ENCODE measurements around the gene ZFAND2A.
"Not testable (repeated sequence)": the region's sequence is repeated elsewhere in the genome, so short reads cannot be mapped to it uniquely, and the experiment has no call there.

ZFAND2A gene

GRCh38 chr7:1144269-1144771 is 15.7 kb downstream of the ZFAND2A start:
- peak; percentile 45 for TF ChIP-seq CTCF (IDR thresholded peaks at IDR 0.05; ENCODE audit: low read depth, low read length)
- TF ChIP-seq POLR2A (IDR thresholded peaks at IDR 0.05; ENCODE audit: extremely low read depth, insufficient read length), result no peak
- DNase-seq (ENCODE audit: low read depth), result peak; percentile 67
- no peak overlapping the region for H3K4me3 ChIP-seq (ENCODE audit: low read depth, low read length)

GRCh38 chr7:1143031-1143430 is 17.0 kb downstream of the ZFAND2A start:
- not testable (repeated sequence) for H3K4me3 ChIP-seq (ENCODE audit: low read depth, low read length); DNase-seq (ENCODE audit: low read depth)

GRCh38 chr7:1142051-1142635 is 17.9 kb downstream of the ZFAND2A start:
- no peak overlapping the region for H3K4me3 ChIP-seq (ENCODE audit: low read depth, low read length)
- DNase-seq (ENCODE audit: low read depth), result no peak
- no peak for TF ChIP-seq POLR2A (IDR thresholded peaks at IDR 0.05; ENCODE audit: extremely low read depth, insufficient read length)
- TF ChIP-seq MAX (IDR thresholded peaks at IDR 0.05; ENCODE audit: low read depth, low read length), result no peak

- H3K4me3 ChIP-seq (ENCODE audit: low read depth, low read length), result no peak overlapping the region
- TF ChIP-seq POLR2A (IDR thresholded peaks at IDR 0.05; ENCODE audit: extremely low read depth, insufficient read length), result no peak
- no peak for TF ChIP-seq CTCF (IDR thresholded peaks at IDR 0.05; ENCODE audit: low read depth, low read length)
- no peak for TF ChIP-seq MYC (IDR thresholded peaks at IDR 0.05; ENCODE audit: low read depth, low read length)
- no peak for TF ChIP-seq MAX (IDR thresholded peaks at IDR 0.05; ENCODE audit: low read depth, low read length)
- DNase-seq (ENCODE audit: low read depth), result peak; percentile 48
Measured at GRCh38 chr7:1141651-1142050, 18.3 kb downstream of the ZFAND2A start.

GRCh38 chr7:1140476-1141104 is 19.4 kb downstream of the ZFAND2A start:
- H3K4me3 ChIP-seq (ENCODE audit: low read depth, low read length), result no peak overlapping the region
- DNase-seq (ENCODE audit: low read depth), result no peak
- TF ChIP-seq MAX (IDR thresholded peaks at IDR 0.05; ENCODE audit: low read depth, low read length) (no peak), CTCF (IDR thresholded peaks at IDR 0.05; ENCODE audit: low read depth, low read length) (no peak), POLR2A (IDR thresholded peaks at IDR 0.05; ENCODE audit: extremely low read depth, insufficient read length) (no peak), MYC (IDR thresholded peaks at IDR 0.05; ENCODE audit: low read depth, low read length) (no peak)

- DNase-seq (ENCODE audit: low read depth), result no peak
- TF ChIP-seq CTCF (IDR thresholded peaks at IDR 0.05; ENCODE audit: low read depth, low read length) (no peak), MYC (IDR thresholded peaks at IDR 0.05; ENCODE audit: low read depth, low read length) (no peak), MAX (IDR thresholded peaks at IDR 0.05; ENCODE audit: low read depth, low read length) (no peak), POLR2A (IDR thresholded peaks at IDR 0.05; ENCODE audit: extremely low read depth, insufficient read length) (no peak)
- H3K4me3 ChIP-seq (ENCODE audit: low read depth, low read length), result peak overlapping the region; percentile 92
Measured at GRCh38 chr7:1137517-1138167, 22.4 kb downstream of the ZFAND2A start.
